NT2/D1 (cell line): ENCODE data around the gene EIF2AK3.

Experiments
- SUZ12 ChIP-seq: IDR thresholded peaks from 2 replicates; pipeline ENCODE4 v1.6.1; 2011; ENCODE audit not compliant: insufficient read length, insufficient read depth; ENCODE audit errors: extremely low read depth
- YY1 ChIP-seq: IDR thresholded peaks from 2 replicates; pipeline ENCODE4 v1.6.1; 2011; ENCODE audit not compliant: insufficient read length, insufficient read depth

- TF ChIP-seq SUZ12 (no peak), YY1 (no peak)
Observed at GRCh38 chr2:88651646-88652045, 24.4 kb upstream of the EIF2AK3 start.
